Mesothelial cell of epicardium (in vitro differentiated cells): Measurements from ENCODE around the gene UCKL1. TPM values are rescaled to one million over a fixed set of nuclear protein-coding genes. Genes with fewer than 3 reads are reported as not detected.

Experiments
- DNase-seq, 2 experiments: peaks; one replicate each; pipeline ENCODE4 v3.0.0; 2021; ENCODE audit warnings: low spot score in 2 of 2; ENCODE audit not compliant: unreplicated experiment in 2 of 2
- H3K27ac Mint-ChIP-seq: 2 replicates; pipeline ENCODE4 v1.8.0; 2021; ENCODE audit warnings: mixed read lengths
- H3K27me3 Mint-ChIP-seq: 2 replicates; pipeline ENCODE4 v1.8.0; 2021; ENCODE audit warnings: low read depth, mixed read lengths
- H3K36me3 Mint-ChIP-seq: 2 replicates; pipeline ENCODE4 v1.8.0; 2021; ENCODE audit warnings: mixed read lengths
- H3K4me1 Mint-ChIP-seq: 2 replicates; pipeline ENCODE4 v1.8.0; 2021; ENCODE audit warnings: mixed read lengths
- H3K4me3 Mint-ChIP-seq: 2 replicates; pipeline ENCODE4 v1.8.0; 2021; ENCODE audit warnings: mild to moderate bottlenecking, moderate library complexity, mixed read lengths
- H3K9me3 Mint-ChIP-seq: 2 replicates; pipeline ENCODE4 v1.8.0; 2021; ENCODE audit warnings: mixed read lengths
- CTCF ChIP-seq: fragments of 200-600 bp; sonication (generic); IDR thresholded peaks from one replicate; pipeline ENCODE4 v1.5.0; 2021; ENCODE audit warnings: antibody characterized with exemption; ENCODE audit not compliant: unreplicated experiment
- total RNA-seq: library from RNA; stranded (reverse); gene quantifications from 3 replicates; pipeline ENCODE4 v1.2.1, GENCODE V29; 2021

The UCKL1 gene
- total RNA-seq, 1 donor from 2014 or later = 60.0 TPM

GRCh38 chr20:63966944-63967322, 10.7 kb upstream of the UCKL1 start:
- TF ChIP-seq CTCF = no peak
- no peak overlapping the region for H3K27ac Mint-ChIP-seq
- peaks cover 8% of the 10 kb centered on the region for H3K4me1 Mint-ChIP-seq
- no peaks in the 10 kb centered on the region for H3K27me3 Mint-ChIP-seq
- no peak for DNase-seq
- H3K36me3 Mint-ChIP-seq = peaks cover 12% of the 10 kb centered on the region
- no peak overlapping the region for H3K4me3 Mint-ChIP-seq
- H3K9me3 Mint-ChIP-seq = no peaks in the 10 kb centered on the region

- DNase-seq = peak in 1 of 2 experiments; percentile 15
- Mint-ChIP-seq H3K36me3 (peaks cover 15% of the 10 kb centered on the region), H3K4me3 (no peak overlapping the region)
Observed at GRCh38 chr20:63966172-63966943, 10.1 kb upstream of the UCKL1 start.

GRCh38 chr20:63964412-63964811, 8.2 kb upstream of the UCKL1 start:
- no peak for DNase-seq
- Mint-ChIP-seq H3K27ac (no peak overlapping the region), H3K9me3 (no peaks in the 10 kb centered on the region), H3K4me3 (no peak overlapping the region), H3K36me3 (peaks cover 17% of the 10 kb centered on the region), H3K4me1 (peaks cover 8% of the 10 kb centered on the region), H3K27me3 (no peaks in the 10 kb centered on the region)
- no peak for TF ChIP-seq CTCF

More at GRCh38 chr20:63966172-63966943, 10.1 kb upstream of the UCKL1 start:
- H3K9me3 Mint-ChIP-seq = no peaks in the 10 kb centered on the region
- H3K4me1 Mint-ChIP-seq = peaks cover 8% of the 10 kb centered on the region
- H3K27ac Mint-ChIP-seq = no peak overlapping the region
- H3K27me3 Mint-ChIP-seq = no peaks in the 10 kb centered on the region
- no peak for TF ChIP-seq CTCF

DNA sequence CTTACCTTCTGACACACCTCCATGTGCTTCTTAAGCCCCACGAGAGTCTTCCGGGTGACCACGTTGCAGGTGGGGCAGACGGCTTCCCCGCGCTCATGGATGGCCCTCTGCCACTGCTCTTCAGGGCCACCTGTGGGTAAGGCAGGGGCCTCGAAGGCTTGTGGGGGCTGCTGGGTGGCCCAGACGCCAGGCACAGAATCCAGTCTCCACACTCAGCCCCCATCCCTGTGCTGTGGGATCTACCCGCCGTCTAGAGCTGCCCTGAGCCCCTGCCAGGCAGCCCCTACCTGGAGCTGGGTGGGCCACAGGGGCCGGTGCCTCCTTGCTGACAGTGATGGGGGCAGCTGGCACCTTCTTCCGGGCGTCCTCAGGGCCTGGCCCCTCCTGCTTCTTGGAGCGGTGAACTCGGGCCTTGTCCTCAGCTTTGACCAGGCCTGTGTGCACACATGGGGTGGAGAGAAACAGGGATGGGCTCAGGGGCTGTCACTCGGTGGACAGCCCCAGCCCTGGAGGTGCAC, 7.6 kb upstream of the UCKL1 start:
- H3K27me3 Mint-ChIP-seq = no peaks in the 10 kb centered on the region
- H3K36me3 Mint-ChIP-seq = peaks cover 17% of the 10 kb centered on the region
- no peak overlapping the region for H3K4me3 Mint-ChIP-seq
- no peak for DNase-seq
- no peak overlapping the region for H3K27ac Mint-ChIP-seq
- no peak for TF ChIP-seq CTCF
- H3K4me1 Mint-ChIP-seq = peaks cover 8% of the 10 kb centered on the region
- no peaks in the 10 kb centered on the region for H3K9me3 Mint-ChIP-seq

DNA sequence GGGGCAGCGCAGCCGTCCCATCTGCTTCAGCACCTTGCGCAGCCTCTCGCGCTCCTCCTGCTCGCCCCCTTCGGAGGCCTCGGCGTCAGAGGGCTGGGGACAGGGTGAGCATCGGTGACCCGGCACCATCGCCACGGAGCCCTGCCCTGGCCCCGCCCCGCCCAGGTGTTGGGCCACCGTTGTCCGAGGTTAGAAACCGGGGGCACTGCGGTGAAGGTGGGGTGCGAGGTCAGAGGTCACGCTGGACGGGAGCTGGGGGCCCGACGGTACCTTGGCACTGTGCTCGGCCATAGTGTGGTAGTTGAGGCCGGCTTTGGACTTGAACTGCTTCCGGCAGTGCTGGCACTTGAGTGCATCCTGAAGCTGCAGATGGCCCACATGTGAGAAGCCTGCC, 7.1 kb upstream of the UCKL1 start:
- H3K27ac Mint-ChIP-seq = no peak overlapping the region
- DNase-seq = no peak
- H3K9me3 Mint-ChIP-seq = no peaks in the 10 kb centered on the region
- peaks cover 6% of the 10 kb centered on the region for H3K4me1 Mint-ChIP-seq
- no peak overlapping the region for H3K4me3 Mint-ChIP-seq
- peaks cover 17% of the 10 kb centered on the region for H3K36me3 Mint-ChIP-seq
- no peaks in the 10 kb centered on the region for H3K27me3 Mint-ChIP-seq
- TF ChIP-seq CTCF = no peak
